Keratinocyte (primary cell): ENCODE measurements around the gene ASS1. TPM values are rescaled to one million over a fixed set of nuclear protein-coding genes. Genes with fewer than 3 reads are reported as not detected.

Experiments used
- DNase-seq: peaks from one replicate; pipeline ENCODE4 v3.0.0-alpha.2; 2011; ENCODE audit warnings: low read depth, missing footprints, low spot score
- FAIRE-seq: peaks from 2 replicates; lab custom pipeline; 2011; peaks lifted over from hg19 to GRCh38; lab: Jason Lieb, UNC
- H2AFZ ChIP-seq: 2 replicates; pipeline ENCODE4 v1.6.0; 2012; ENCODE audit warnings: low read length, control low read depth, inconsistent platforms; ENCODE audit not compliant: control insufficient read depth
- H3K27ac ChIP-seq: 2 replicates; pipeline ENCODE4 v1.5.1; 2011; ENCODE audit warnings: low read length; ENCODE audit not compliant: control insufficient read depth, insufficient read depth
- H3K27me3 ChIP-seq: 3 replicates; pipeline ENCODE4 v1.6.0; 2011; ENCODE audit warnings: low read length; ENCODE audit not compliant: control insufficient read depth, insufficient read depth; ENCODE audit errors: extremely low read depth
- H3K36me3 ChIP-seq, 2 experiments: 2 replicates in 1 of 2; 3 replicates in 1 of 2; pipeline ENCODE4 v1.5.1; 2011; ENCODE audit warnings: low read length in 2 of 2, mild to moderate bottlenecking in 1 of 2; ENCODE audit not compliant: control insufficient read depth in 2 of 2, insufficient read depth in 2 of 2; ENCODE audit errors: extremely low read depth in 1 of 2
- H3K4me1 ChIP-seq: 3 replicates; pipeline ENCODE4 v1.5.1; 2011; ENCODE audit warnings: low read length; ENCODE audit not compliant: control insufficient read depth, insufficient read depth; ENCODE audit errors: extremely low read depth
- H3K4me2 ChIP-seq: 3 replicates; pipeline ENCODE4 v1.6.0; 2011; ENCODE audit warnings: low read depth, low read length; ENCODE audit not compliant: control insufficient read depth, insufficient read depth; ENCODE audit errors: extremely low read depth
- H3K4me3 ChIP-seq, 3 experiments: fragments of 200-600 bp in 1 of 3; sonication (generic) in 1 of 3; 2 replicates in 2 of 3; 3 replicates in 1 of 3; pipeline ENCODE4 v1.5.1; 2011 to 2016; ENCODE audit warnings: low read length in 3 of 3, mild to moderate bottlenecking in 3 of 3, control low read depth in 2 of 3, inconsistent platforms in 1 of 3, low read depth in 1 of 3, mixed read lengths in 1 of 3, mixed run types in 1 of 3, moderate library complexity in 1 of 3; ENCODE audit not compliant: control insufficient read depth in 2 of 3, insufficient read depth in 2 of 3; ENCODE audit errors: extremely low read depth in 1 of 3
- H3K79me2 ChIP-seq: 2 replicates; pipeline ENCODE4 v1.6.0; 2012; ENCODE audit warnings: low read length; ENCODE audit not compliant: control insufficient read depth, insufficient read depth
- H3K9ac ChIP-seq: 3 replicates; pipeline ENCODE4 v1.6.0; 2011; ENCODE audit warnings: low read length; ENCODE audit not compliant: control insufficient read depth, insufficient read depth; ENCODE audit errors: extremely low read depth
- H3K9me1 ChIP-seq: 3 replicates; pipeline ENCODE4 v1.6.0; 2011; ENCODE audit warnings: low read length; ENCODE audit not compliant: control insufficient read depth, insufficient read depth; ENCODE audit errors: extremely low read depth
- H3K9me3 ChIP-seq: 2 replicates; pipeline ENCODE4 v1.5.1; 2012; ENCODE audit warnings: low read depth, low read length; ENCODE audit not compliant: control insufficient read depth
- H4K20me1 ChIP-seq: 3 replicates; pipeline ENCODE4 v1.6.0; 2011; ENCODE audit warnings: low read length; ENCODE audit not compliant: control insufficient read depth, insufficient read depth; ENCODE audit errors: extremely low read depth
- CTCF ChIP-seq, 3 experiments: IDR thresholded peaks in 1 of 3; conservative IDR thresholded peaks in 1 of 3; optimal IDR thresholded peaks in 1 of 3; 2 replicates in 2 of 3; 3 replicates in 1 of 3; pipeline versions ENCODE3 to v1.5.1; 2011; ENCODE audit warnings: low read length in 3 of 3, mild to moderate bottlenecking in 3 of 3, moderate library complexity in 2 of 3, control low read depth in 1 of 3, inconsistent platforms in 1 of 3; ENCODE audit not compliant: insufficient read depth in 2 of 3; ENCODE audit errors: extremely low read depth in 1 of 3
- EZH2 ChIP-seq: IDR thresholded peaks from one replicate; pipeline ENCODE4 v1.6.1; 2012; ENCODE audit warnings: inconsistent platforms, mild to moderate bottlenecking, low read length, moderate library complexity
- dilution Hi-C: fragments of 300-500 bp; cut with MboI; formaldehyde crosslinking; loops from one replicate; pipeline ENCODE4 v1.7.0; 2020; ENCODE audit warnings: low sequenced_read_pairs; ENCODE audit not compliant: extremely low pct_ligation_motif_present
- polyA plus RNA-seq, 5 experiments: library from polyadenylated mRNA; depleted of rRNA in 3 of 5; stranded (reverse) in 3 of 5; stranded (forward) in 1 of 5; unstranded in 1 of 5; fragments of >200 nt; gene quantifications; 1 replicate in 1 of 5; 2 replicates in 3 of 5; 3 replicates in 1 of 5; pipeline versions ENCODE4 v1.2.1 to v1.2.3, GENCODE V29; 2011 to 2012; ENCODE audit warnings: missing spikeins in 2 of 5, low read depth in 1 of 5, low replicate concordance in 1 of 5

Gene ASS1
- polyA plus RNA-seq, 1 donor (not counting 4 experiments of a cell fraction or from before 2014, with no cell fraction given), result 52.4 TPM

GRCh38 chr9:130490981-130491380, 46.2 kb downstream of the ASS1 start:
- no peaks in the 10 kb centered on the region for H3K36me3 ChIP-seq

GRCh38 chr9:130491830-130492482, 47.2 kb downstream of the ASS1 start:
- H3K79me2 ChIP-seq, result no peaks in the 10 kb centered on the region
- FAIRE-seq, result no peak
- no peak for TF ChIP-seq CTCF (optimal IDR thresholded peaks at IDR 0.05 in 1 of 3, IDR thresholded peaks at IDR 0.05 in 1 of 3, conservative IDR thresholded peaks at IDR 0.05 in 1 of 3; ENCODE audit: extremely low read depth in 1 of 3, insufficient read depth in 2 of 3, low read length in 3 of 3)
- TF ChIP-seq EZH2, result no peak
- H2AFZ ChIP-seq, result no peak overlapping the region
- H3K4me2 ChIP-seq, result no peak overlapping the region
- H3K4me1 ChIP-seq, result no peaks in the 10 kb centered on the region
- dilution Hi-C loops, result no loop called here
- H3K27me3 ChIP-seq, result no peaks in the 10 kb centered on the region
- H3K9ac ChIP-seq, result no peak overlapping the region
- no peaks in the 10 kb centered on the region for H3K36me3 ChIP-seq
- no peak for DNase-seq
- peaks cover 6% of the 10 kb centered on the region for H3K9me3 ChIP-seq
- no peaks in the 10 kb centered on the region for H4K20me1 ChIP-seq
- H3K27ac ChIP-seq, result no peak overlapping the region
- no peaks in the 10 kb centered on the region for H3K9me1 ChIP-seq
- H3K4me3 ChIP-seq, result no peak overlapping the region

More at GRCh38 chr9:130490981-130491380, 46.2 kb downstream of the ASS1 start:
- Histone ChIP-seq H3K4me2 (no peak overlapping the region), H3K9me1 (no peaks in the 10 kb centered on the region), H3K27ac (no peak overlapping the region), H3K9ac (no peak overlapping the region), H3K4me3 (no peak overlapping the region), H3K79me2 (no peaks in the 10 kb centered on the region), H2AFZ (no peak overlapping the region), H3K27me3 (no peaks in the 10 kb centered on the region), H3K9me3 (peaks cover 6% of the 10 kb centered on the region), H4K20me1 (no peaks in the 10 kb centered on the region), H3K4me1 (no peaks in the 10 kb centered on the region)
- FAIRE-seq (no peak), DNase-seq (no peak)
- TF ChIP-seq CTCF (optimal IDR thresholded peaks at IDR 0.05 in 1 of 3, IDR thresholded peaks at IDR 0.05 in 1 of 3, conservative IDR thresholded peaks at IDR 0.05 in 1 of 3; ENCODE audit: extremely low read depth in 1 of 3, insufficient read depth in 2 of 3, low read length in 3 of 3), result no peak
- no peak for TF ChIP-seq EZH2
- dilution Hi-C loops, result no loop called here
